BE2C (cell line): ENCODE results near the gene OR5A1.
"Not testable (repeated sequence)": the region's sequence is repeated elsewhere in the genome, so short reads cannot be mapped to it uniquely, and the experiment has no call there.

Source experiments
- DNase-seq: peaks from one replicate; pipeline ENCODE4 v3.0.0-alpha.2; 2020
- H3K27me3 ChIP-seq: fragments of 250-450 bp; sonication (Bioruptor Pico); 2 replicates; pipeline ENCODE4 v1.5.1; 2020; ENCODE audit warnings: mild to moderate bottlenecking
- H3K36me3 ChIP-seq: fragments of 250-450 bp; sonication (Bioruptor Pico); 2 replicates; pipeline ENCODE4 v1.5.1; 2020; ENCODE audit warnings: mild to moderate bottlenecking
- H3K4me1 ChIP-seq: fragments of 250-450 bp; sonication (Bioruptor Pico); 2 replicates; pipeline ENCODE4 v1.5.1; 2020
- H3K4me3 ChIP-seq: 2 replicates; pipeline ENCODE4 v1.5.1; 2011; ENCODE audit warnings: low read depth, low read length
- H3K9me3 ChIP-seq: fragments of 250-450 bp; sonication (Bioruptor Pico); 2 replicates; pipeline ENCODE4 v1.5.1; 2020
- TF ChIP-seq, protein P1 (sequence below): IDR thresholded peaks from 2 replicates; pipeline ENCODE4 v1.5.1; 2012; ENCODE audit warnings: mild to moderate bottlenecking, low read depth, low read length

Gene OR5A1

DNA sequence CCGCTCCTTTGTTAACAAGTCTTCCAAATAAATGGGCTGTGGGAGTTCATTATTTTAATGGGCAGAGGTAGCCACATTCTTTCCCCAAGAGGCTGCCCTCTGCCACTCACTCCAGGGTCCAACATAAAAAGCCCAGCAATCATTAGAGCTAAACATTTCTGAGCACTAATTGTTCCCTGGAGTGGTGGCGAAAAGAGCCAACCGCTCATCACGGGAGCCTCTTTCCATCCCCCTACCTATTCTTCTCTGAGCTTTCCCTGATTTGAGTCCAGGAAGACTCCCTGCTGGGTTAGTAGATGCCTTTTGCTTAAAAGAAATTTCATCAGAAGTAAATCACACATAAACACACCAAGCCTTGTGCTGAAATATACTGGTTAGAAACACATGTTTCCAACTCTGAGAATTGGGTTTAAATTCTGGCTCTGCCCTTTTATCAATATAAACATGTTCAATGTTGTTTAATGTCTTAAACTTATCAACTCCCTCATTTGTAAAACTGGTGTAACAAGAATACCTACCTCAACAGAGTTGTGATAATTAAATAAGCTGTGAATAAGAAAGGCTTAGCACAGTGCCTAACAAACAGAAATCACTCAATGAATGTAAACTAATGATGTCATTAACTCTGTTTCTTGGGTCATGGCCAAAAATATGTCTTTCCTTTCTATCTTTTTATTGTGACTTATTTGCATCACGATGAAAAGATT lies 9.8 kb upstream of the OR5A1 start, which contains the start of gene OR5A2:
Gene OR5A2, minus strand, starts transcription at position 53 of the 707 bp plus-strand sequence. CDS start 3,460 bp downstream, outside the sequence.
- TF ChIP-seq, protein P1, sequence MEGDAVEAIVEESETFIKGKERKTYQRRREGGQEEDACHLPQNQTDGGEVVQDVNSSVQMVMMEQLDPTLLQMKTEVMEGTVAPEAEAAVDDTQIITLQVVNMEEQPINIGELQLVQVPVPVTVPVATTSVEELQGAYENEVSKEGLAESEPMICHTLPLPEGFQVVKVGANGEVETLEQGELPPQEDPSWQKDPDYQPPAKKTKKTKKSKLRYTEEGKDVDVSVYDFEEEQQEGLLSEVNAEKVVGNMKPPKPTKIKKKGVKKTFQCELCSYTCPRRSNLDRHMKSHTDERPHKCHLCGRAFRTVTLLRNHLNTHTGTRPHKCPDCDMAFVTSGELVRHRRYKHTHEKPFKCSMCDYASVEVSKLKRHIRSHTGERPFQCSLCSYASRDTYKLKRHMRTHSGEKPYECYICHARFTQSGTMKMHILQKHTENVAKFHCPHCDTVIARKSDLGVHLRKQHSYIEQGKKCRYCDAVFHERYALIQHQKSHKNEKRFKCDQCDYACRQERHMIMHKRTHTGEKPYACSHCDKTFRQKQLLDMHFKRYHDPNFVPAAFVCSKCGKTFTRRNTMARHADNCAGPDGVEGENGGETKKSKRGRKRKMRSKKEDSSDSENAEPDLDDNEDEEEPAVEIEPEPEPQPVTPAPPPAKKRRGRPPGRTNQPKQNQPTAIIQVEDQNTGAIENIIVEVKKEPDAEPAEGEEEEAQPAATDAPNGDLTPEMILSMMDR, result no peak
- no peaks in the 10 kb centered on the region for H3K36me3 ChIP-seq
- no peaks in the 10 kb centered on the region for H3K9me3 ChIP-seq
- H3K4me3 ChIP-seq, result no peak within 1 kb of the TSS
- DNase-seq, result no peak
- H3K27me3 ChIP-seq, result no peaks in the 10 kb centered on the region
- H3K4me1 ChIP-seq, result no peaks in the 10 kb centered on the region

DNA sequence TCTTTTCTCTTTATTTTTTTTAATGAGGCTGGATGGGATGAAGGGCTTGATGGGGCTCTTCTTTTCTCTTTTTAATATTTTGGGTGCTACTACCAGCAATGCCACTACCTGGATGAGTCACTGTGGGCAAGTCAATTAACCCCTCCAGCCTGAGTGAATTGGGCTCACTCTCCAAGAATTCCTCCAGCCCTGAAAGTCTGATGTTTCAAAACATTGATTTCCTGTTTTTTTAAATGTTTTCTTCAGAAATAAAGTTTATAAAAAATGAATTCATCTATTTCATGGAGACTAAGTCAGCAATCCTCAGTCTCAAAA lies 9.2 kb upstream of the OR5A1 start:
- Histone ChIP-seq H3K4me1 (no peaks in the 10 kb centered on the region), H3K27me3 (no peaks in the 10 kb centered on the region), H3K9me3 (no peaks in the 10 kb centered on the region), H3K4me3 (no peak overlapping the region), H3K36me3 (no peaks in the 10 kb centered on the region)
- TF ChIP-seq, protein P1, result no peak
- no peak for DNase-seq

DNA sequence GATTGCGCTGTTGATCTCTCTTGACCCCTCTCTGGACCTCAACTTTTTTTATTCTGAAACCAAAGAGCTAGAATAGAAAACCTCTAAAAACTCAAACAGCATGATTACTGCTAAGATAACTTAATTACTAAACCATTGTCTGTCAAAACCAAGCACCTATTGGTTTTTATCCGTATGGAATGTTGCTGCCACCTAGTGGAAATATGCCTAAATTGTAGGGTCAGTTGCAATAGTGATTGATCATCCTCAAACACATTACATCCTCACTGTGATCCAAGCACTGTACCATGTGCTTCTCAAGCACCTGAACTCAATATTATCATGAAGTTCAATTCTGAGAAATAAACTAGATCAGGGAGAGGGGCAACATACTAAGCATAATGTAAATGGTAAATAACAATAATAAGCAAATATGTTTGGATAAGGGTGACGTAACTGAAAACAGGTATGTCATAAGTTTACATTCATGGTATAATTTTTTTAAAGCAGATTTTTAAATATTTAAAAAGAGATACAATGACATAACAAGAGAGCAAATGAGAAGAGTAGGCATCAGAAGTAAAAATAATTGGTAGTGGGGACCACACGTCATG lies 6.2 kb upstream of the OR5A1 start:
- TF ChIP-seq, protein P1, result peak; percentile 62
- no peak overlapping the region for H3K4me3 ChIP-seq
- H3K4me1 ChIP-seq, result no peaks in the 10 kb centered on the region
- no peaks in the 10 kb centered on the region for H3K9me3 ChIP-seq
- H3K27me3 ChIP-seq, result no peaks in the 10 kb centered on the region
- peak; percentile 13 for DNase-seq
- H3K36me3 ChIP-seq, result no peaks in the 10 kb centered on the region

DNA sequence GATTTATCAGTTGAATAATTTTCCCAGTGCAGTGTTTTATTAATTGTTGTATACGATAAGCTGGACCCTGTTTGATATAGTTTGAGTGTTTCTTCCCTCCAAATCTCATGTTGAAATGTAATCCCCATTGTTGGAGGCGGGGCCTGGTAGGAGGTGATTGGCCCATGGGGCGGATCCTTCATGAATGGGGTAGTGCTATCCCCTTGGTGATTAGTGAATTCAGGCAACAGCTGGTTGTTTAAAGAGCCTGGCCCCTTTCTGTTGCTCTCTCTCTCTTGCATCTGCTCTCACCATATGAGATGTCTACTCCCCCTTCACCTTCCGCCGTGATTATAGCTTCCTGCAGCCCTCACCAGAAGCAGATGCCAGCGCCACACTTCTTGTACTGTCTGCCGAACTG lies 1.5 kb downstream of the OR5A1 start:
- no peak for DNase-seq
- H3K4me3 ChIP-seq, result no peak overlapping the region
- TF ChIP-seq, protein P1, result no peak

DNA sequence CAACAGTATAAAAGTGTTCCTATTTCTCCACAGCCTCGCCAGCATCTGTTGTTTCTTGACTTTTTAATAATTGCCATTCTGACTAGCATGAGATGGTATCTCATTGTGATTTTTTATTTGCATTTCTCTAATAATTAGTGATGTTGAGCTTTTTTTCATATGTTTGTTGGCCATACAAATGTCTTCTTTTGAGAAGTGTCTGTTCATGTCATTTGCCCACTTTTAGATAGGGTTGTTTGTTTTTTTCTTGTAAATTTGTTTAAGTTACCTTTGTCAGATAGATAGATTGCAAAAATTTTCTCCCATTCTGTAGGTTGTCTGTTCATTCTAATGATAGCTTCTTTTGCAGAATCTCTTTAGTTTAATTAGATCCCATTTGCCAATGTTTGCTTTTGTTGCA lies 9.4 kb downstream of the OR5A1 start:
- not testable (repeated sequence) for H3K27me3 ChIP-seq, H3K36me3 ChIP-seq, H3K4me3 ChIP-seq, H3K4me1 ChIP-seq, DNase-seq, H3K9me3 ChIP-seq

More for the DNA sequence above, 1.5 kb downstream of the OR5A1 start:
- H3K4me1 ChIP-seq, result no peaks in the 10 kb centered on the region
- no peaks in the 10 kb centered on the region for H3K36me3 ChIP-seq
- H3K27me3 ChIP-seq, result no peaks in the 10 kb centered on the region
- H3K9me3 ChIP-seq, result no peaks in the 10 kb centered on the region

DNA sequence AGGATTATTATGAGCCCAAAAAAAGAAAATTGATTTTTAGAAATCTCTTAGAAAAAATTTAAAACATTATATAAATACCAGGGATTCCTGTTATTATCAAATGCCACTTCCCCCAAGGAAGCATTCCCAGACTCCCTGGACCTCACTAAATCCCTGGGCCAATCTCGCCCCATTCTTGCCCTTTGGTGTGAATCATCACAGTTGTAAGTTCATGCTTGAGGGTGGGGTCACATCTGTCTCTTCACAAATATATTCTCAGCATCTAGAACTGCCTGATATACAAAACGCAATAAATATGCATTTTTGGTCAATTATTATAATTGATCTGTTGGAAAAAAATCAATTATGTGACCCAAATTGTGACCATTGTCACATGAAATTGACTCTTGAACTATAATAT lies 12.2 kb downstream of the OR5A1 start:
- TF ChIP-seq, protein P1, result no peak
- Histone ChIP-seq H3K9me3 (no peaks in the 10 kb centered on the region), H3K27me3 (no peaks in the 10 kb centered on the region), H3K4me1 (no peaks in the 10 kb centered on the region), H3K4me3 (no peak overlapping the region), H3K36me3 (no peaks in the 10 kb centered on the region)
- no peak for DNase-seq
